GM21447 (cell line): ENCODE results near the gene OR2T3.
A peak's percentile ranks its signal among the peaks of the same experiment; 100 is the strongest.
"Not testable (repeated sequence)": the region's sequence is repeated elsewhere in the genome, so short reads cannot be mapped to it uniquely, and the experiment has no call there.

Source experiments
- ATAC-seq: cut with Tn5 transposase; IDR thresholded peaks from one replicate; pipeline ENCODE4 v1.9.1; 2021; ENCODE audit not compliant: unreplicated experiment

OR2T3 gene

GRCh38 chr1:248471154-248471553 lies 2.0 kb upstream of the OR2T3 start:
- ATAC-seq, result no peak

GRCh38 chr1:248472111-248472510 lies 1.0 kb upstream of the OR2T3 start:
- not testable (repeated sequence) for ATAC-seq

- peak; percentile 86 for ATAC-seq
Measured at GRCh38 chr1:248475660-248476059, 2.5 kb downstream of the OR2T3 start.

- ATAC-seq, result peak; percentile 86
Measured at GRCh38 chr1:248481686-248482579, 8.8 kb downstream of the OR2T3 start.

GRCh38 chr1:248488289-248488688 lies 15.1 kb downstream of the OR2T3 start, which contains the start of gene OR2T5:
TSS of gene OR2T5 (plus strand) at chr1:248488589. CDS start at chr1:248488589, 0 bp downstream.
- ATAC-seq, result not testable (repeated sequence)

GRCh38 chr1:248496661-248497060 lies 23.5 kb downstream of the OR2T3 start:
- not testable (repeated sequence) for ATAC-seq

- ATAC-seq, result not testable (repeated sequence)
Measured at GRCh38 chr1:248500305-248501035, 27.3 kb downstream of the OR2T3 start.

GRCh38 chr1:248507773-248508172 lies 34.6 kb downstream of the OR2T3 start, which contains the start of gene OR2G6:
TSS of gene OR2G6 (plus strand) at chr1:248508073. CDS start at chr1:248521647, 13,574 bp downstream.
- not testable (repeated sequence) for ATAC-seq

- ATAC-seq, result not testable (repeated sequence)
Measured at GRCh38 chr1:248510217-248510616, 37.1 kb downstream of the OR2T3 start.

GRCh38 chr1:248521856-248522255 lies 48.7 kb downstream of the OR2T3 start:
- ATAC-seq, result no peak
